HFFc6 (cell line): ENCODE measurements around the gene GRIK1. TPM values are rescaled to one million over a fixed set of nuclear protein-coding genes. Genes with fewer than 3 reads are reported as not detected.

Experiments used
- DNase-seq: peaks from one replicate; pipeline ENCODE4 v3.0.0-alpha.2; 2018
- H3K27ac Mint-ChIP-seq: 2 replicates; pipeline ENCODE4 v1.8.0; 2020; ENCODE audit warnings: mild to moderate bottlenecking, mixed read lengths
- H3K27me3 Mint-ChIP-seq: 2 replicates; pipeline ENCODE4 v1.8.0; 2021; ENCODE audit warnings: mild to moderate bottlenecking, moderate library complexity, mixed read lengths; ENCODE audit not compliant: insufficient read depth
- H3K36me3 Mint-ChIP-seq: 2 replicates; pipeline ENCODE4 v1.8.0; 2021; ENCODE audit warnings: low read depth, mixed read lengths
- H3K4me1 Mint-ChIP-seq: 2 replicates; pipeline ENCODE4 v1.8.0; 2020; ENCODE audit warnings: low read depth, mixed read lengths
- H3K4me3 Mint-ChIP-seq: 2 replicates; pipeline ENCODE4 v1.8.0; 2020; ENCODE audit warnings: mild to moderate bottlenecking, moderate library complexity, mixed read lengths
- H3K9me3 Mint-ChIP-seq: 2 replicates; pipeline ENCODE4 v1.8.0; 2020; ENCODE audit warnings: mild to moderate bottlenecking, mixed read lengths
- CTCF ChIP-seq: fragments of 200-600 bp; sonication (generic); IDR thresholded peaks from 2 replicates; pipeline ENCODE4 v1.5.0; 2021; ENCODE audit warnings: antibody characterized with exemption, mild to moderate bottlenecking
- total RNA-seq, 6 experiments: library from RNA; stranded (reverse); fragmentation: NEBNext Ultra II Directional; extraction: Animal tissue kit (Norgen Biotek cat#: 25700); gene quantifications; 2 replicates in 1 of 6; 3 replicates in 5 of 6; pipeline ENCODE4 v1.2.3, GENCODE V29; 2021

The GRIK1 gene
- total RNA-seq, 6 experiments from 2014 or later: not detected

GRCh38 chr21:29673096-29673610, 266.6 kb downstream of the GRIK1 start:
- DNase-seq: no peak
- H3K36me3 Mint-ChIP-seq: no peaks in the 10 kb centered on the region
- TF ChIP-seq CTCF: no peak
- H3K9me3 Mint-ChIP-seq: no peaks in the 10 kb centered on the region
- no peak overlapping the region for H3K4me3 Mint-ChIP-seq
- H3K4me1 Mint-ChIP-seq: no peaks in the 10 kb centered on the region
- H3K27ac Mint-ChIP-seq: no peak overlapping the region
- 0 out of 2 replicates have a peak, but pooled peaks cover 1% of the 10 kb centered on the region for H3K27me3 Mint-ChIP-seq

DNA sequence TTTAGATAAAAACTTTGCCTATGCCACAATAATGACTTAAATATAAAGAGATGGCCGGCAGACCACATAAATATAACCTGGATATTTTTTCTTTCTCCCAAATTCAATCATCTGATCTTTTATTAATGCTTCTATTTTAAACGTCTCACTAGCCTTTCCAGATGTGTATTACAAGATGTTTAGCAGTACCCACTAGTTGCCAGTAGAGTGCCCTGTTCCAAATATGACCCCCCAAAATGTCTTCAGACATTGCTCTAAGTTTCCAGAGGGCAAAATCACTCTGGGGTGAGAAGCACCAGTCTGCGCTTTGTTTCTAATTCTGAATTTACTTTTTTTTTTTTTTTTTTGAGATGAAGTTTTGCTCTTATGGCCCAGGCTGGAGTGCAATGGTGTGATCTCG, 268.1 kb downstream of the GRIK1 start:
- Mint-ChIP-seq H3K27me3 (0 out of 2 replicates have a peak, but pooled peaks cover 3% of the 10 kb centered on the region), H3K4me1 (no peaks in the 10 kb centered on the region), H3K36me3 (no peaks in the 10 kb centered on the region), H3K27ac (no peak overlapping the region), H3K9me3 (no peaks in the 10 kb centered on the region), H3K4me3 (no peak overlapping the region)
- DNase-seq: no peak
- TF ChIP-seq CTCF: peak; percentile 9; the same call in 1 of the 2 replicates

GRCh38 chr21:29670228-29670627, 269.6 kb downstream of the GRIK1 start:
- DNase-seq: no peak
- Mint-ChIP-seq H3K27me3 (0 out of 2 replicates have a peak, but pooled peaks cover 3% of the 10 kb centered on the region), H3K9me3 (no peaks in the 10 kb centered on the region), H3K36me3 (no peaks in the 10 kb centered on the region), H3K4me1 (no peaks in the 10 kb centered on the region), H3K4me3 (no peak overlapping the region), H3K27ac (no peak overlapping the region)
- TF ChIP-seq CTCF: no peak

DNA sequence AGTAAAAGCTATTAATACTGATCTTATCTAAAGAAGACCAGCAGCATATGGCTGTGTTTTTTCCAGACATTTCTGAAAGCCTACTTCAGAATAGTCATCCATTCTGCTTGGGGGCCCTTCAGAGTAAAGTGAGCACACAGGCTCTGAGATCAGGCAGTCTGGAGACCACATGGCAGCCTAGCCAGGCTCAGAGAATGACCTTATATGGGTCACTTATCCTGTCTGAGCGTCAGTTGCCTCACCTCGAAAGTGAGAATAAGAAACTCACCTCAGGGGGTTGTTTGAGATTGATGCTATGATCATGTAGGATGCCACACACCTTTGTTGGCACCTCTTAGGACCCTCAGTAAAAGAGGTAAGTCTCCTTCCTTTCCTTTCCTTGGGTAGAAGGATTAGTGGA, 270.4 kb downstream of the GRIK1 start:
- Mint-ChIP-seq H3K27me3 (0 out of 2 replicates have a peak, but pooled peaks cover 3% of the 10 kb centered on the region), H3K4me1 (no peaks in the 10 kb centered on the region), H3K36me3 (no peaks in the 10 kb centered on the region), H3K27ac (no peak overlapping the region), H3K9me3 (no peaks in the 10 kb centered on the region), H3K4me3 (no peak overlapping the region)
- no peak for TF ChIP-seq CTCF
- no peak for DNase-seq

DNA sequence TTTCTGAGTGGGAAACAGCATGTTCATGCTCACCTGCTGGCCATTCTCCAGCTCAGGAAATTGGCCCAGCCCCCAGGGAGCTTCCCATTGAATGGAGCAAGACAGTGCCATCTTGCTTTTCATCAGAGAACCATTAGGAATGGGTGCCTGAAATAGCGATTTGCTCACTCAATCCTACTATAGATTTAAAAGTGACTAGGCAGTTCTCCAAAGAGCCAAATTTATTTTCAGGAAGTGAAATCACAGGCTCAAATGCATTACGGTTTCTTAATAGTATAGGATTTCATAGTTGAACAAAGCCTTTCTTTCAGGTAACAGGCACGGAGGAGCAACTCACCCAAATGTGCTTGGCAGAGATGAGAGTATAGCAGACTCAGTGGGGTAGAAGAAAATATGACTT, 272.1 kb downstream of the GRIK1 start:
- TF ChIP-seq CTCF: no peak
- DNase-seq: no peak
- Mint-ChIP-seq H3K4me3 (no peak overlapping the region), H3K36me3 (no peaks in the 10 kb centered on the region), H3K27ac (no peak overlapping the region), H3K27me3 (0 out of 2 replicates have a peak, but pooled peaks cover 3% of the 10 kb centered on the region), H3K9me3 (no peaks in the 10 kb centered on the region), H3K4me1 (no peaks in the 10 kb centered on the region)

GRCh38 chr21:29664615-29665014, 275.2 kb downstream of the GRIK1 start:
- no peaks in the 10 kb centered on the region for H3K4me1 Mint-ChIP-seq
- H3K9me3 Mint-ChIP-seq: peaks cover 4% of the 10 kb centered on the region; the same call in 1 of the 2 replicates
- peaks cover 3% of the 10 kb centered on the region; the same call in 1 of the 2 replicates for H3K27me3 Mint-ChIP-seq
- no peak for DNase-seq
- H3K4me3 Mint-ChIP-seq: no peak overlapping the region
- H3K36me3 Mint-ChIP-seq: no peaks in the 10 kb centered on the region
- TF ChIP-seq CTCF: no peak
- no peak overlapping the region for H3K27ac Mint-ChIP-seq
